Airway epithelial cell (primary cell): ENCODE results near the gene LCE6A. TPM values are rescaled to one million over a fixed set of nuclear protein-coding genes. Genes with fewer than 3 reads are reported as not detected.

Experiments used
- total RNA-seq: library from RNA; depleted of rRNA; stranded (reverse); fragments of >200 nt; gene quantifications from 2 replicates; pipeline ENCODE4 v1.2.3, GENCODE V29; 2015

LCE6A gene
- not detected in 2 replicates for total RNA-seq

GRCh38 chr1:152842556-152842955, at the start of gene LCE6A:
Gene LCE6A (plus strand): TSS chr1:152842856. CDS start chr1:152843521, 665 bp downstream.

GRCh38 chr1:152796421-152796820, 46.2 kb upstream of the LCE6A start, which contains the start of gene LCE1D:
Gene LCE1D (plus strand): TSS chr1:152796721. CDS start chr1:152797795, 1,074 bp downstream.

GRCh38 chr1:152806576-152806975, 36.1 kb upstream of the LCE6A start, which contains the start of gene LCE1C:
Gene LCE1C (minus strand): TSS chr1:152806651. CDS start chr1:152805478, 1,173 bp downstream.

GRCh38 chr1:152811671-152812070, 31.0 kb upstream of the LCE6A start, which contains the start of gene LCE1B:
Gene LCE1B (plus strand): TSS chr1:152811971. CDS start chr1:152812447, 476 bp downstream.

GRCh38 chr1:152827173-152827572, 15.5 kb upstream of the LCE6A start, which contains the start of gene LCE1A:
Gene LCE1A (plus strand): TSS chr1:152827473. CDS start chr1:152827473, 0 bp downstream.

GRCh38 chr1:152859696-152860095, 17.0 kb downstream of the LCE6A start, which contains the start of gene LCE7A:
Gene LCE7A (plus strand): TSS chr1:152859996. CDS start chr1:152860698, 702 bp downstream.

GRCh38 chr1:152878042-152878441, 35.4 kb downstream of the LCE6A start, which contains the start of gene SMCP:
Gene SMCP (plus strand): TSS chr1:152878322. CDS start chr1:152884423, 6,101 bp downstream.

Other genes with a start within 250 kb of the LCE6A start
- gene LCE3C, start 242.6 kb upstream of the LCE6A start, total RNA-seq = not detected in 2 replicates
- gene LCE3B, start 229.0 kb upstream of the LCE6A start, total RNA-seq = not detected in 2 replicates
- not detected in 2 replicates for gene LCE3A, start 219.8 kb upstream of the LCE6A start, total RNA-seq
- gene LCE2D, start 179.5 kb upstream of the LCE6A start, total RNA-seq = not detected in 2 replicates
- not detected in 2 replicates for gene LCE2C, start 167.6 kb upstream of the LCE6A start, total RNA-seq
- gene LCE2B, start 156.7 kb upstream of the LCE6A start, total RNA-seq = not detected in 2 replicates
- not detected in 2 replicates for gene LCE2A, start 144.5 kb upstream of the LCE6A start, total RNA-seq
- gene LCE4A, start 134.7 kb upstream of the LCE6A start, total RNA-seq = not detected in 2 replicates
- not detected in 2 replicates for gene KPRP, start 84.8 kb upstream of the LCE6A start, total RNA-seq
- not detected in 2 replicates for gene LCE1F, start 67.7 kb upstream of the LCE6A start, total RNA-seq
- 0.37 TPM in 1 of 2 replicates, not detected in the other for gene LCE1E, start 56.6 kb upstream of the LCE6A start, total RNA-seq
- gene LCE1D, start 46.1 kb upstream of the LCE6A start, total RNA-seq = not detected in 2 replicates
- gene LCE1C, start 36.2 kb upstream of the LCE6A start, total RNA-seq = not detected in 2 replicates
- gene LCE1B, start 30.9 kb upstream of the LCE6A start, total RNA-seq = not detected in 2 replicates
- not detected in 2 replicates for gene LCE1A, start 15.4 kb upstream of the LCE6A start, total RNA-seq
- not detected in 2 replicates for gene LCE7A, start 17.1 kb downstream of the LCE6A start, total RNA-seq
- not detected in 2 replicates for gene SMCP, start 35.5 kb downstream of the LCE6A start, total RNA-seq
- 46.3 and 60.1 TPM in 2 replicates for gene IVL, start 65.7 kb downstream of the LCE6A start, total RNA-seq
- gene SPRR5, start 104.3 kb downstream of the LCE6A start, total RNA-seq = 0.71 TPM in 1 of 2 replicates, not detected in the other
- not detected in 2 replicates for gene SPRR4, start 127.8 kb downstream of the LCE6A start, total RNA-seq
- 83.3 and 172 TPM in 2 replicates for gene SPRR1A, start 141.2 kb downstream of the LCE6A start, total RNA-seq
- gene SPRR3, start 158.9 kb downstream of the LCE6A start, total RNA-seq = 286 and 324 TPM in 2 replicates
- gene SPRR1B, start 188.3 kb downstream of the LCE6A start, total RNA-seq = 1,378 and 2,304 TPM in 2 replicates
- 14.5 and 17.9 TPM in 2 replicates for gene SPRR2D, start 198.3 kb downstream of the LCE6A start, total RNA-seq
- 8.3 and 8.4 TPM in 2 replicates for gene SPRR2A, start 214.7 kb downstream of the LCE6A start, total RNA-seq
- gene SPRR2B, start 228.8 kb downstream of the LCE6A start, total RNA-seq = not detected in 2 replicates